ENCODE data around the gene ANKRD24.

Gene ANKRD24

DNA sequence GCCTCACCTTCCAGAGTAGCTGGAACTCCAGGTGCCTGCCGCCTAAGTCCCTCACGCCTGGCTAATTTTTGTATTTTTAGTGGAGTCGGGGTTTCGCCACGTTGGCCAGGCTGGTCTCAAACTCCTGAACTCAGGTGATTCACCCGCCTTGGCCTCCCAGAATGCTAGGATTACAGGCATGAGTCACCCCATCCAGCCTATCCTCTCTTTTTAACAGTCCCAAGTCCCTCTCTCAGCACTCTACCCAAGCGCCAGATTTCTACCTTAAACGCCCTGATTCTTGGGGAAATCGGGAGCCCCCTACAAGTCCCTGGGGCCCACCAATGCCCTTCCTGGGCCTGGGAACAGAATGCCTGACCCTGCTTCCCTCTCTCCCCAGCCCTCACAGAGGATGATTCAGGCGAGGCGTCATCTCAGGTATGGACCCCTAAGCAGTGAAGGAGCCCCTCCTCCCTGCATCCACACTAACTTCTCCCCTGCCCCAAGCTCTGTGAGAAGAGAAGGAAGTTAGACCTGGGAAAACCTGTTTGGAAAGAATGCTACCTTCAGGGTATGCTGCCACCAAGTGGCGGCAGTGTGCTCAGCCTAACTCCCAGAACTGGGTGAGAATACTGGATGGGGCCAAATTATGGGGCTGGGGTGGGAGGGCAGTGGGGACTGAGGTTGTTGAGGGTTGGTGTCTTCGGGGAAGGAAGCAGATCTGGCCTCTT lies 26.1 kb downstream of the ANKRD24 start:
- Histone ChIP-seq H4K20me1 (ENCODE audit: insufficient read depth, low read length, poor library complexity, severe bottlenecking) (no peaks in the 10 kb centered on the region), H3K4me3 (ENCODE audit: low read length, poor library complexity, severe bottlenecking) (no peak overlapping the region), H3K4me1 (ENCODE audit: insufficient read depth, low read length, poor library complexity, severe bottlenecking) (no peaks in the 10 kb centered on the region), H3K4me2 (ENCODE audit: low read depth, low read length, poor library complexity, severe bottlenecking) (no peak overlapping the region), H3K27me3 (ENCODE audit: insufficient read depth, low read length, poor library complexity, severe bottlenecking) (no peaks in the 10 kb centered on the region), H3K9me3 (ENCODE audit: insufficient read depth, low read depth, low read length) (no peaks in the 10 kb centered on the region), H3K36me3 (ENCODE audit: insufficient read depth, low read length) (no peaks in the 10 kb centered on the region), H3K9ac (ENCODE audit: low read depth, low read length, poor library complexity, severe bottlenecking) (no peak overlapping the region), H2AFZ (ENCODE audit: low read length) (no peak overlapping the region), H3K79me2 (ENCODE audit: insufficient read depth, low read length) (no peaks in the 10 kb centered on the region), H3K9me2 (replicated peaks; ENCODE audit: low read depth, low read length) (no peaks in the 10 kb centered on the region), H3F3A (ENCODE audit: low read depth) (no peaks in the 10 kb centered on the region)
- TF ChIP-seq, protein P1, sequence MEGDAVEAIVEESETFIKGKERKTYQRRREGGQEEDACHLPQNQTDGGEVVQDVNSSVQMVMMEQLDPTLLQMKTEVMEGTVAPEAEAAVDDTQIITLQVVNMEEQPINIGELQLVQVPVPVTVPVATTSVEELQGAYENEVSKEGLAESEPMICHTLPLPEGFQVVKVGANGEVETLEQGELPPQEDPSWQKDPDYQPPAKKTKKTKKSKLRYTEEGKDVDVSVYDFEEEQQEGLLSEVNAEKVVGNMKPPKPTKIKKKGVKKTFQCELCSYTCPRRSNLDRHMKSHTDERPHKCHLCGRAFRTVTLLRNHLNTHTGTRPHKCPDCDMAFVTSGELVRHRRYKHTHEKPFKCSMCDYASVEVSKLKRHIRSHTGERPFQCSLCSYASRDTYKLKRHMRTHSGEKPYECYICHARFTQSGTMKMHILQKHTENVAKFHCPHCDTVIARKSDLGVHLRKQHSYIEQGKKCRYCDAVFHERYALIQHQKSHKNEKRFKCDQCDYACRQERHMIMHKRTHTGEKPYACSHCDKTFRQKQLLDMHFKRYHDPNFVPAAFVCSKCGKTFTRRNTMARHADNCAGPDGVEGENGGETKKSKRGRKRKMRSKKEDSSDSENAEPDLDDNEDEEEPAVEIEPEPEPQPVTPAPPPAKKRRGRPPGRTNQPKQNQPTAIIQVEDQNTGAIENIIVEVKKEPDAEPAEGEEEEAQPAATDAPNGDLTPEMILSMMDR (conservative IDR thresholded peaks at IDR 0.05; ENCODE audit: low read length) = peak; percentile 69
- TF ChIP-seq EZH2phosphoT487 (IDR thresholded peaks at IDR 0.05; ENCODE audit: borderline replicate concordance) = no peak

DNA sequence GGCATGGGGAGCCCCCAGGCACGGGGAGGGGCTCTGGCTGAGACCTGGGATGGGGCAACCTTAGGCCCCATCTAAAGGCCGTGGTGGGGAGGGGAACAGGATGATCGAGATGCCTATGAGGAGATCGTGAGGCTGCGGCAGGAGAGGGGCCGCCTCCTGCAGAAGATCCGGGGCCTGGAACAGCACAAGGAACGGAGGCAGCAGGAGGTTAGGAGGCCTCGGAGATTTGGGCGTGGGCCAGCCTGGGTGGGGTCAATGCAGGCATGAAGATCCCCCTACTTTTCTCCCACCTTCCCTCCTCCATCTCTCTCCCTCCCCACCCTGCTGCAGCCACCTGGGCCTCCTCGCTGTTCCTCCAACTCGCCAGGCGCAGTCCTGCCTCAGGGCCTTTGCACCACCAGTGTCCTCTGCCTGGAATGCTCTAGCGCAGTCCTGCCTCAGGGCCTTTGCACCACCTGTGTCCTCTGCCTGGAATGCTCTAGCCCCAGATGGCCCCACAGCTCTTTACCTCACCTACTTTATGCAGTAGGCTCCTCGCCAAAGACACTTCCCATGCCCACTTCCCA lies 27.8 kb downstream of the ANKRD24 start:
- Histone ChIP-seq H2AFZ (ENCODE audit: low read length) (no peak overlapping the region), H3K9ac (ENCODE audit: low read depth, low read length, poor library complexity, severe bottlenecking) (no peak overlapping the region), H3K9me3 (ENCODE audit: insufficient read depth, low read depth, low read length) (no peaks in the 10 kb centered on the region), H3K36me3 (ENCODE audit: insufficient read depth, low read length) (no peaks in the 10 kb centered on the region), H3K79me2 (ENCODE audit: insufficient read depth, low read length) (no peaks in the 10 kb centered on the region), H3K9me2 (replicated peaks; ENCODE audit: low read depth, low read length) (no peaks in the 10 kb centered on the region), H3K4me1 (ENCODE audit: insufficient read depth, low read length, poor library complexity, severe bottlenecking) (no peaks in the 10 kb centered on the region), H3K27me3 (ENCODE audit: insufficient read depth, low read length, poor library complexity, severe bottlenecking) (no peaks in the 10 kb centered on the region), H3K4me3 (ENCODE audit: low read length, poor library complexity, severe bottlenecking) (no peak overlapping the region), H3K4me2 (ENCODE audit: low read depth, low read length, poor library complexity, severe bottlenecking) (no peak overlapping the region), H3F3A (ENCODE audit: low read depth) (no peaks in the 10 kb centered on the region), H4K20me1 (ENCODE audit: insufficient read depth, low read length, poor library complexity, severe bottlenecking) (no peaks in the 10 kb centered on the region)
- no peak for TF ChIP-seq EZH2phosphoT487 (IDR thresholded peaks at IDR 0.05; ENCODE audit: borderline replicate concordance)
- TF ChIP-seq, protein P1 (conservative IDR thresholded peaks at IDR 0.05; ENCODE audit: low read length) = no peak

DNA sequence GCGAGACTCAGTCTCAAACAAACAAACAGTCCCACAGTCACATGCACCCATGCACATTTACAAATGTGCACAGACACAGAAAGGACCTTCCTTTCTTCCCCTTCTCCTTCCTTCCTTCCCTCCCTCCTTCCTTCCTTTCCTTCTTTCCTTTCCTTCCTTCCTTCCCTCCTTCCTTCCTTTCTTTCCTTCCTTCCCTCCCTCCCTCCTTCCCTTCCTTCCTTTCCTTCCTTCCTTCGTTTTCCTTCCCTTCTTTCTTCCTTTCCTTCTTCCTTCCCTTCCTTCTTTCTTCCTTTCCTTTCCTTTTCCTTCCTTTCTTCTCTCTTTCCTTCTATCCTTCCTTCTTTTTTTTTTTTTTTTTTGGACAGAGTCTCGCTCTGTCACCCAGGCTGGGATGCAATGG lies 30.6 kb downstream of the ANKRD24 start:
- Histone ChIP-seq H3F3A (ENCODE audit: low read depth) (no peaks in the 10 kb centered on the region), H3K4me2 (ENCODE audit: low read depth, low read length, poor library complexity, severe bottlenecking) (no peak overlapping the region), H3K27me3 (ENCODE audit: insufficient read depth, low read length, poor library complexity, severe bottlenecking) (no peaks in the 10 kb centered on the region), H3K36me3 (ENCODE audit: insufficient read depth, low read length) (no peaks in the 10 kb centered on the region), H3K9me2 (replicated peaks; ENCODE audit: low read depth, low read length) (no peaks in the 10 kb centered on the region), H3K9me3 (ENCODE audit: insufficient read depth, low read depth, low read length) (no peaks in the 10 kb centered on the region), H3K4me3 (ENCODE audit: low read length, poor library complexity, severe bottlenecking) (no peak overlapping the region), H3K79me2 (ENCODE audit: insufficient read depth, low read length) (no peaks in the 10 kb centered on the region), H3K4me1 (ENCODE audit: insufficient read depth, low read length, poor library complexity, severe bottlenecking) (no peaks in the 10 kb centered on the region), H3K9ac (ENCODE audit: low read depth, low read length, poor library complexity, severe bottlenecking) (no peak overlapping the region), H2AFZ (ENCODE audit: low read length) (no peak overlapping the region), H4K20me1 (ENCODE audit: insufficient read depth, low read length, poor library complexity, severe bottlenecking) (no peaks in the 10 kb centered on the region)
- no peak for TF ChIP-seq EZH2phosphoT487 (IDR thresholded peaks at IDR 0.05; ENCODE audit: borderline replicate concordance)
- TF ChIP-seq, protein P1 (conservative IDR thresholded peaks at IDR 0.05; ENCODE audit: low read length) = no peak
